NCI-H345 (cell line): ENCODE data around the gene FBLN2.

Source experiments
- DNase-seq: peaks from one replicate; lab custom pipeline; 2025; lab: John Stamatoyannopoulos, UW

FBLN2 gene

GRCh38 chr3:13665582-13666226, 116.8 kb downstream of the FBLN2 start:
- DNase-seq: no peak

- no peak for DNase-seq
These were observed 117.3 kb downstream of the FBLN2 start for GRCh38 chr3:13666227-13666619.

- DNase-seq: no peak
These were observed 118.1 kb downstream of the FBLN2 start for GRCh38 chr3:13666781-13667709.

GRCh38 chr3:13668136-13668535, 119.2 kb downstream of the FBLN2 start:
- no peak for DNase-seq

- DNase-seq: no peak
These were observed 120.5 kb downstream of the FBLN2 start for GRCh38 chr3:13669457-13669856.

GRCh38 chr3:13670292-13670691, 121.4 kb downstream of the FBLN2 start:
- no peak for DNase-seq

- no peak for DNase-seq
These were observed 122.7 kb downstream of the FBLN2 start for GRCh38 chr3:13671482-13672233.

- DNase-seq: no peak
These were observed 124.3 kb downstream of the FBLN2 start for GRCh38 chr3:13673207-13673606.

GRCh38 chr3:13674538-13675185, 125.7 kb downstream of the FBLN2 start:
- no peak for DNase-seq

GRCh38 chr3:13676356-13677017, 127.6 kb downstream of the FBLN2 start:
- no peak for DNase-seq

- DNase-seq: no peak
These were observed 128.3 kb downstream of the FBLN2 start for GRCh38 chr3:13677272-13677671.

GRCh38 chr3:13681931-13682330, 133.0 kb downstream of the FBLN2 start:
- DNase-seq: no peak

- DNase-seq: no peak
These were observed 133.5 kb downstream of the FBLN2 start for GRCh38 chr3:13682331-13683013.

- DNase-seq: no peak
These were observed 134.4 kb downstream of the FBLN2 start for GRCh38 chr3:13683288-13683687.

- no peak for DNase-seq
These were observed 134.8 kb downstream of the FBLN2 start for GRCh38 chr3:13683772-13684171.

- DNase-seq: no peak
These were observed 135.4 kb downstream of the FBLN2 start for GRCh38 chr3:13684350-13684749.

- no peak for DNase-seq
These were observed 135.9 kb downstream of the FBLN2 start for GRCh38 chr3:13684854-13685253.

- DNase-seq: no peak
These were observed 136.8 kb downstream of the FBLN2 start for GRCh38 chr3:13685721-13686120.

- DNase-seq: no peak
These were observed 137.6 kb downstream of the FBLN2 start for GRCh38 chr3:13686367-13687160.

- no peak for DNase-seq
These were observed 138.6 kb downstream of the FBLN2 start for GRCh38 chr3:13687517-13687943.
